Mesenchymal stem cell (in vitro differentiated cells and primary cell): ENCODE data around the gene LIM2.
A peak's percentile ranks its signal among the peaks of the same experiment; 100 is the strongest.

ENCODE experiments used
- DNase-seq: peaks from one replicate; pipeline ENCODE4 v3.0.0-alpha.2; 2013
- H2AFZ ChIP-seq: one replicate; pipeline ENCODE4 v1.6.1; 2013; ENCODE audit warnings: low read depth, mild to moderate bottlenecking, control low read depth, inconsistent platforms, low read length, moderate library complexity
- H2AK5ac ChIP-seq: 2 replicates; pipeline ENCODE4 v1.6.1; 2013; ENCODE audit warnings: low read length, moderate library complexity, mild to moderate bottlenecking, inconsistent platforms; ENCODE audit not compliant: severe bottlenecking
- H2BK120ac ChIP-seq: one replicate; pipeline ENCODE4 v1.6.1; 2013; ENCODE audit warnings: low read depth, mild to moderate bottlenecking, inconsistent platforms, low read length, moderate library complexity
- H2BK12ac ChIP-seq, 2 experiments: one replicate each; pipeline ENCODE4 v1.6.1; 2013; ENCODE audit warnings: inconsistent platforms in 2 of 2, low read length in 2 of 2, mild to moderate bottlenecking in 2 of 2, moderate library complexity in 2 of 2, control low read depth in 1 of 2
- H2BK15ac ChIP-seq: one replicate; pipeline ENCODE4 v1.6.1; 2013; ENCODE audit warnings: mild to moderate bottlenecking, low read depth, inconsistent platforms; ENCODE audit not compliant: poor library complexity, severe bottlenecking
- H2BK5ac ChIP-seq: 2 replicates; pipeline ENCODE4 v1.6.1; 2013; ENCODE audit warnings: low read depth, mild to moderate bottlenecking, low read length, control low read depth, inconsistent platforms; ENCODE audit not compliant: poor library complexity, severe bottlenecking
- H3K14ac ChIP-seq, 2 experiments: one replicate each; pipeline ENCODE4 v1.6.1; 2013; ENCODE audit warnings: inconsistent platforms in 2 of 2, low read length in 2 of 2, control low read depth in 1 of 2, mild to moderate bottlenecking in 1 of 2, moderate library complexity in 1 of 2
- H3K18ac ChIP-seq, 2 experiments: one replicate each; pipeline ENCODE4 v1.6.1; 2013; ENCODE audit warnings: inconsistent platforms in 2 of 2, low read length in 2 of 2, control low read depth in 1 of 2, low read depth in 1 of 2, mild to moderate bottlenecking in 1 of 2
- H3K23ac ChIP-seq, 2 experiments: one replicate each; pipeline ENCODE4 v1.6.1; 2013; ENCODE audit warnings: inconsistent platforms in 2 of 2, low read length in 2 of 2, mild to moderate bottlenecking in 2 of 2, moderate library complexity in 2 of 2, control low read depth in 1 of 2
- H3K27ac ChIP-seq: 2 replicates; pipeline ENCODE4 v1.5.1; 2013; ENCODE audit warnings: mild to moderate bottlenecking, moderate library complexity, low read length, control low read depth, inconsistent platforms; ENCODE audit not compliant: poor library complexity, severe bottlenecking
- H3K27me3 ChIP-seq, 2 experiments: 2 replicates each; pipeline versions ENCODE4 v1.6.1 to v1.7.0; 2013; ENCODE audit warnings: low read length in 2 of 2, mild to moderate bottlenecking in 2 of 2, moderate library complexity in 2 of 2, control low read depth in 1 of 2, inconsistent platforms in 1 of 2; ENCODE audit not compliant: control insufficient read depth in 1 of 2, insufficient read depth in 1 of 2
- H3K36me3 ChIP-seq, 2 experiments: 2 replicates each; pipeline versions ENCODE4 v1.6.1 to v1.7.0; 2013; ENCODE audit warnings: low read length in 2 of 2, control low read depth in 1 of 2, inconsistent platforms in 1 of 2, low read depth in 1 of 2, mild to moderate bottlenecking in 1 of 2; ENCODE audit not compliant: insufficient read depth in 2 of 2, control insufficient read depth in 1 of 2
- H3K4ac ChIP-seq, 2 experiments: one replicate each; pipeline ENCODE4 v1.6.1; 2013; ENCODE audit warnings: inconsistent platforms in 2 of 2, low read length in 2 of 2, mild to moderate bottlenecking in 2 of 2, moderate library complexity in 2 of 2, control low read depth in 1 of 2, low read depth in 1 of 2
- H3K4me1 ChIP-seq: 2 replicates; pipeline ENCODE4 v1.6.1; 2013; ENCODE audit warnings: low read depth, low read length, control low read depth; ENCODE audit not compliant: control insufficient read depth, insufficient read depth
- H3K4me2 ChIP-seq: 2 replicates; pipeline ENCODE4 v1.6.1; 2013; ENCODE audit warnings: low read length, mild to moderate bottlenecking, inconsistent platforms; ENCODE audit not compliant: poor library complexity, severe bottlenecking
- H3K4me3 ChIP-seq, 2 experiments: 2 replicates each; pipeline versions ENCODE4 v1.5.1 to v1.7.0; 2013; ENCODE audit warnings: low read length in 2 of 2, mild to moderate bottlenecking in 2 of 2, control low read depth in 1 of 2, low read depth in 1 of 2; ENCODE audit not compliant: insufficient read depth in 1 of 2
- H3K79me1 ChIP-seq: replicated peaks from 2 replicates; pipeline ENCODE4 v1.6.1; 2013; ENCODE audit warnings: mild to moderate bottlenecking, control low read depth, low read length, inconsistent platforms; ENCODE audit not compliant: poor library complexity, severe bottlenecking
- H3K9ac ChIP-seq: 2 replicates; pipeline ENCODE4 v1.7.0; 2013; ENCODE audit warnings: mild to moderate bottlenecking, low read length, moderate library complexity
- H3K9me3 ChIP-seq: 2 replicates; pipeline ENCODE4 v1.7.0; 2013; ENCODE audit warnings: mild to moderate bottlenecking, low read length; ENCODE audit not compliant: control insufficient read depth
- H4K8ac ChIP-seq: one replicate; pipeline ENCODE4 v1.6.1; 2013; ENCODE audit warnings: inconsistent platforms, mild to moderate bottlenecking, low read length, moderate library complexity
- H4K91ac ChIP-seq: one replicate; pipeline ENCODE4 v1.6.1; 2013; ENCODE audit warnings: mild to moderate bottlenecking, low read length, inconsistent platforms
- WGBS: methylation state at CpG from one replicate; pipeline ENCODE4 v1.1.7; 2013; ENCODE audit warnings: mixed read lengths; 5-methylcytosine and 5-hydroxymethylcytosine counted together

Gene LIM2

GRCh38 chr19:51367565-51368365 is 20.0 kb downstream of the LIM2 start:
- Histone ChIP-seq H2BK15ac (peak overlapping the region; percentile 87), H2AK5ac (peak overlapping the region; percentile 71), H2BK12ac (peak overlapping the region in 1 of 2 experiments; percentile 88), H3K14ac (peak overlapping the region in 1 of 2 experiments; percentile 99), H3K18ac (peak overlapping the region; percentile 74 to 100), H2AFZ (peak overlapping the region; percentile 97), H3K4me2 (peak overlapping the region; percentile 95), H3K23ac (peak overlapping the region in 1 of 2 experiments; percentile 94), H2BK120ac (peak overlapping the region; percentile 78), H3K9ac (peak overlapping the region; percentile 94), H2BK5ac (peak overlapping the region; percentile 45), H3K36me3 (no peaks in the 10 kb centered on the region), H3K4ac (peak overlapping the region; percentile 84 to 96), H4K91ac (peak overlapping the region; percentile 95), H3K4me3 (peak overlapping the region; percentile 85 to 90), H3K4me1 (peaks cover 26% of the 10 kb centered on the region), H3K9me3 (no peaks in the 10 kb centered on the region), H4K8ac (peak overlapping the region; percentile 93), H3K27me3 (peaks cover 4 to 17% of the 10 kb centered on the region in 2 experiments), H3K79me1 (peaks cover 19% of the 10 kb centered on the region), H3K27ac (peak overlapping the region; percentile 23)
- DNase-seq: peak; percentile 99
- under 1% methylated on average over 57 of the region's 64 CpGs for WGBS

- Histone ChIP-seq H3K4me1 (peaks cover 31% of the 10 kb centered on the region), H4K91ac (no peak overlapping the region), H3K9me3 (no peaks in the 10 kb centered on the region), H3K27me3 (peaks cover 4 to 12% of the 10 kb centered on the region in 2 experiments), H2AK5ac (no peak overlapping the region), H3K4me3 (peak overlapping the region; percentile 59 to 90), H3K79me1 (peaks cover 21% of the 10 kb centered on the region), H3K36me3 (no peaks in the 10 kb centered on the region), H2BK120ac (peak overlapping the region; percentile 45), H2AFZ (no peak overlapping the region), H3K23ac (no peak overlapping the region), H3K9ac (peak overlapping the region; percentile 94), H3K18ac (peak overlapping the region; percentile 44 to 93), H3K27ac (peak overlapping the region; percentile 83), H2BK12ac (no peak overlapping the region), H4K8ac (peak overlapping the region; percentile 66), H3K4ac (peak overlapping the region; percentile 58 to 94), H2BK5ac (peak overlapping the region; percentile 15), H2BK15ac (peak overlapping the region; percentile 87), H3K14ac (peak overlapping the region in 1 of 2 experiments; percentile 73), H3K4me2 (peak overlapping the region; percentile 95)
- 2% methylated on average over 14 of the region's 15 CpGs for WGBS
- no peak for DNase-seq
These were observed 20.6 kb downstream of the LIM2 start for GRCh38 chr19:51367255-51367564.

- Histone ChIP-seq H3K79me1 (peaks cover 21% of the 10 kb centered on the region), H3K4me3 (peak overlapping the region; percentile 90 to 91), H3K4me1 (peaks cover 35% of the 10 kb centered on the region), H2AFZ (peak overlapping the region; percentile 62), H3K18ac (peak overlapping the region; percentile 44 to 93), H3K27ac (peak overlapping the region; percentile 83), H3K27me3 (peaks cover 4 to 6% of the 10 kb centered on the region in 2 experiments), H3K9me3 (no peaks in the 10 kb centered on the region), H2BK15ac (peak overlapping the region; percentile 87), H3K14ac (peak overlapping the region in 1 of 2 experiments; percentile 85), H2BK12ac (peak overlapping the region in 1 of 2 experiments; percentile 51), H2BK5ac (peak overlapping the region; percentile 15), H4K91ac (peak overlapping the region; percentile 79), H3K36me3 (no peaks in the 10 kb centered on the region), H3K4me2 (peak overlapping the region; percentile 95), H3K4ac (peak overlapping the region; percentile 58 to 94), H2BK120ac (peak overlapping the region; percentile 45), H2AK5ac (no peak overlapping the region), H4K8ac (peak overlapping the region; percentile 66), H3K23ac (no peak overlapping the region), H3K9ac (peak overlapping the region; percentile 95)
- DNase-seq: peak; percentile 98
- WGBS: under 1% methylated on average over 44 of the region's 54 CpGs
These were observed 21.2 kb downstream of the LIM2 start for GRCh38 chr19:51366389-51367254.
